Stimulated activated CD4-positive, alpha-beta T cell treated with anti-CD3 and anti-CD28 coated beads, Interleukin-4, amount 100 ng/mL, for 48 hours (primary cell): ENCODE measurements around the gene MZF1.

Source experiments
- DNase-seq, 2 donors: peaks; one replicate each; pipeline ENCODE4 v3.0.0-alpha.2; 2020; ENCODE audit warnings: low read depth in 2 of 2

MZF1 gene

DNA sequence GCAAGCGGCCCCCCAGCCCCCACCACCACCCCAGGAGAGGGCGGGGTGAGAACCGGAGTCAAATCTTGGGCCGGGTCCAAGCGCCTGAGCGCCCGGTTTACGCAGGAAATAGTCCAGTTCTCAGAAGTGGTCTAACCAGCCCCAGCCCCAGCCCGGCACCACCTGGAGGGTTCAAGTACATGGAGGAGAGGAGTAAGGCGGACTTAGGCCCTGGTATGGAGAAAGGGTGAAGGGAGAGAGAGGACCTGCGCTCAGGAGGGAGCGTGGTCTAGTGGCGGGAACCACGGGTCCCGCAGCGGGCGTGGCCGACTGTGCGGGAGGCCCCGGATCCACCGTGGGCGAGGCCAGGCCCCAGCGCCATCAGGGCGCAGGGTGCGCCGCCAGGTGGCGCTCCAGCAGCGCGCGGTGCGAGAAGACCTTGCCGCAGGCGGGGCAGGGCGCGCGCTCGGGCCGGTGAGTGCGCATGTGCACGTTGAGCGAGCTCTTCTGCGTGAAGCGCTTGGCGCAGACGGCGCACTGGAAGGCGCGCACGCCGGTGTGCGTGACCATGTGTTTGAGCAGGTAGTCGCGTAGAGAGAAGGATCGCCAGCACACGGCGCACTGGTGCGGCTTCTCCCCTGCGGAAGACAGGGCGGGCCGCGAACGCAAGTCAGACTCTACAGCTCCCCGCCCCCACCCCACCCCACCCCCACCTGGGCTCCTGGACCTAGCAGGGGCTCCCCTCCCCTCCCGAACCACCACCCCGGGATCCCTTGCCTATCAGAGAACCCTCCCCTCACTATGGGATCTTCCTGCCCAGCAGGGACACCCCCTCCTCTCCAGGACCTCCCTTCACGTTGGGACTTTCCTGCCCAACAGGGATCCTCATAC, 59.2 kb downstream of the MZF1 start:
- peak; percentile 94 to 97 for DNase-seq

DNA sequence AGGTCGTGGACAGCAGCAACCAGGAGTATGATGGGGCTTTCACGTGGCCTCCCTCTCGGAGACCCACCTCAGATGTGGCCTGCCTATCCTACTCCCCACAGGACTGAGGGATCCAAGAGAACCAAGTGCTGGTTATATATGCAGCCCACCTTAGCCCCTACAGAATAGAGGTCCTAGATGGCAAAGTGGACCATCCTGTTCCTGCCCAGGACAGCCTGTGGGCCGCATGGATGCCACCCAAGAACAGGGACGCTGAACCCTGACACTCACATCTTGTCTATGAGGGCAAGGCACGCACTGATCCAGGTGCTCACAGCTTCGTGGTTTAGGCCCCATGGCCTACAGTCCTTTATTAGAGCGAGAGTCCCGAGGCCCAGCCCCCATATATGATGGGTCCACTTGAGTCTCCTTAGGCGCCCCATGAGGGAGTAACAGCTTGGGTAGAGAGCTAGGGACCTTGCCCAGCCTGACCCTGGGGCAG, 59.9 kb downstream of the MZF1 start:
- DNase-seq = no peak
